ENCODE data around the gene KRT34.

Gene KRT34

GRCh38 chr17:41420134-41420533 is 38.0 kb upstream of the KRT34 start:
- no peak for TF ChIP-seq FOXP2 (optimal IDR thresholded peaks at IDR 0.05; ENCODE audit: borderline replicate concordance, extremely low read depth, extremely low read length, insufficient read depth)
- TF ChIP-seq, protein P1, sequence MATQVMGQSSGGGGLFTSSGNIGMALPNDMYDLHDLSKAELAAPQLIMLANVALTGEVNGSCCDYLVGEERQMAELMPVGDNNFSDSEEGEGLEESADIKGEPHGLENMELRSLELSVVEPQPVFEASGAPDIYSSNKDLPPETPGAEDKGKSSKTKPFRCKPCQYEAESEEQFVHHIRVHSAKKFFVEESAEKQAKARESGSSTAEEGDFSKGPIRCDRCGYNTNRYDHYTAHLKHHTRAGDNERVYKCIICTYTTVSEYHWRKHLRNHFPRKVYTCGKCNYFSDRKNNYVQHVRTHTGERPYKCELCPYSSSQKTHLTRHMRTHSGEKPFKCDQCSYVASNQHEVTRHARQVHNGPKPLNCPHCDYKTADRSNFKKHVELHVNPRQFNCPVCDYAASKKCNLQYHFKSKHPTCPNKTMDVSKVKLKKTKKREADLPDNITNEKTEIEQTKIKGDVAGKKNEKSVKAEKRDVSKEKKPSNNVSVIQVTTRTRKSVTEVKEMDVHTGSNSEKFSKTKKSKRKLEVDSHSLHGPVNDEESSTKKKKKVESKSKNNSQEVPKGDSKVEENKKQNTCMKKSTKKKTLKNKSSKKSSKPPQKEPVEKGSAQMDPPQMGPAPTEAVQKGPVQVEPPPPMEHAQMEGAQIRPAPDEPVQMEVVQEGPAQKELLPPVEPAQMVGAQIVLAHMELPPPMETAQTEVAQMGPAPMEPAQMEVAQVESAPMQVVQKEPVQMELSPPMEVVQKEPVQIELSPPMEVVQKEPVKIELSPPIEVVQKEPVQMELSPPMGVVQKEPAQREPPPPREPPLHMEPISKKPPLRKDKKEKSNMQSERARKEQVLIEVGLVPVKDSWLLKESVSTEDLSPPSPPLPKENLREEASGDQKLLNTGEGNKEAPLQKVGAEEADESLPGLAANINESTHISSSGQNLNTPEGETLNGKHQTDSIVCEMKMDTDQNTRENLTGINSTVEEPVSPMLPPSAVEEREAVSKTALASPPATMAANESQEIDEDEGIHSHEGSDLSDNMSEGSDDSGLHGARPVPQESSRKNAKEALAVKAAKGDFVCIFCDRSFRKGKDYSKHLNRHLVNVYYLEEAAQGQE (IDR thresholded peaks at IDR 0.05; ENCODE audit: insufficient read depth in 1 of 2, low read depth in 2 of 2, low read length in 2 of 2), result no peak
- no peak for TF ChIP-seq SIN3A (IDR thresholded peaks at IDR 0.05; ENCODE audit: borderline replicate concordance, insufficient read depth, low read length)
- no peak for TF ChIP-seq TAF1 (IDR thresholded peaks at IDR 0.05; ENCODE audit: borderline replicate concordance, insufficient read depth, low read length)
- TF ChIP-seq POLR2AphosphoS5 (IDR thresholded peaks at IDR 0.05; ENCODE audit: low read depth, low read length), result no peak

- TF ChIP-seq POLR2AphosphoS5 (IDR thresholded peaks at IDR 0.05; ENCODE audit: low read depth, low read length), result no peak
- TF ChIP-seq TAF1 (IDR thresholded peaks at IDR 0.05; ENCODE audit: borderline replicate concordance, insufficient read depth, low read length), result no peak
- no peak for TF ChIP-seq SIN3A (IDR thresholded peaks at IDR 0.05; ENCODE audit: borderline replicate concordance, insufficient read depth, low read length)
- no peak for TF ChIP-seq FOXP2 (optimal IDR thresholded peaks at IDR 0.05; ENCODE audit: borderline replicate concordance, extremely low read depth, extremely low read length, insufficient read depth)
- TF ChIP-seq, protein P1 (IDR thresholded peaks at IDR 0.05; ENCODE audit: insufficient read depth in 1 of 2, low read depth in 2 of 2, low read length in 2 of 2), result no peak
These were observed 37.6 kb upstream of the KRT34 start for GRCh38 chr17:41419716-41420115.

DNA sequence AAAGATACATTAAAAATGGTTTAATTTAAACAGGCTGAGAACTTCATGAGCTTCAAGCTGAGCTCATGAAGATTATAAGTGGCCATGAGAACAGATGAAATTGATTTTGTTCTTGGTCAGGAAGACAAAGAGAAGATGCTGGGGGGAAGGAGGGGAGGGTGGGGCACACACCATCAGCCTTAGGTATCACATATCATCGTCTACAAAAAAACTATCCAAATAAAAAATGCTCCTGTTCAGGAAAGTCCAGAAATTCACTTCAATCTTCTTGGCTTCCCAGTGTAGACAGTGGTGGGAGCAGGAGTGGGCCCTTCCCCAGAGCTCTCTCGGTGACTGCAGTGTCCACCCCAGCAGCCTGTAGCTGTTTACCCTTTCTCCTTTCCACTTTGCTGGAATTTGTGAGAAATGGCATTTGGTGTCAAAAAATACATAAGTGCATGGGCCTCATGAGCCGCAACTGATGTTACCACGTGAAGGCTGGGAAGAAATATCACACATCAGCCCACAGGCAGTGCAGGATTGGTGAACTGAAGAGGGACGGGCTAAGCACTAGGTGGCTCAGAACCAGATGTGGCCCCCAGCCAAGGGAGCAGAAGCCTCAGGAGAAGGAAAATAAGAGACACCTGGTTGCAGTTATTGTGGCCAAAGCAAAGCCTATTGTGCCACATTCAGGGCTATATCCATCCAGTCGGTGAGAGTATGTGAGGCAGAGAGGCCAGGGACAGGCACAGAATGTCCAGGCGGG is 36.2 kb upstream of the KRT34 start:
- no peak for TF ChIP-seq POLR2AphosphoS5 (IDR thresholded peaks at IDR 0.05; ENCODE audit: low read depth, low read length)
- no peak for TF ChIP-seq TAF1 (IDR thresholded peaks at IDR 0.05; ENCODE audit: borderline replicate concordance, insufficient read depth, low read length)
- no peak for TF ChIP-seq SIN3A (IDR thresholded peaks at IDR 0.05; ENCODE audit: borderline replicate concordance, insufficient read depth, low read length)
- TF ChIP-seq, protein P1 (IDR thresholded peaks at IDR 0.05; ENCODE audit: insufficient read depth in 1 of 2, low read depth in 2 of 2, low read length in 2 of 2), result no peak
- no peak for TF ChIP-seq FOXP2 (optimal IDR thresholded peaks at IDR 0.05; ENCODE audit: borderline replicate concordance, extremely low read depth, extremely low read length, insufficient read depth)

DNA sequence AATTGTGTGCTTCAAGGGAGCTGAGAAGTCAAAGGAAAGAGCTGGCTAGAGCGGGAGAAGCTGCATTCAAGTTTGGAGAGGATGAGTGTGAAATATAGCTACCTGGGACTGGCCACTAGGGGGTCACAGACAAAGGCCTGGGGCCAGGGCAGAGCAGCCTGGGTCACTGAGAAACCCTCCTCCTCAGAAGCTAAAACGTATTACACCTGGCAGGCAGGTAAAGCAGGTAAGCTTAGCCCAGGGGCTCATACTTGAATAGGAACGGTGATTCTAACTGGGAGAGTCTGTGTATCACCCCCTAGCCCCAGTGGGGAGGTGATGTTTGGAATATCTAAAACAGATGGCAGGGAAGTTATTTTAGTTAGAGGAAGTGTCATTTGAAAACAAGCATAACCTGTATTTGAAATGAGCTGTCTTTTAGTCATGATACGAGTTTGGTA is 35.5 kb upstream of the KRT34 start:
- no peak for TF ChIP-seq POLR2AphosphoS5 (IDR thresholded peaks at IDR 0.05; ENCODE audit: low read depth, low read length)
- TF ChIP-seq, protein P1 (IDR thresholded peaks at IDR 0.05; ENCODE audit: insufficient read depth in 1 of 2, low read depth in 2 of 2, low read length in 2 of 2), result no peak
- TF ChIP-seq FOXP2 (optimal IDR thresholded peaks at IDR 0.05; ENCODE audit: borderline replicate concordance, extremely low read depth, extremely low read length, insufficient read depth), result no peak
- TF ChIP-seq SIN3A (IDR thresholded peaks at IDR 0.05; ENCODE audit: borderline replicate concordance, insufficient read depth, low read length), result no peak
- TF ChIP-seq TAF1 (IDR thresholded peaks at IDR 0.05; ENCODE audit: borderline replicate concordance, insufficient read depth, low read length), result no peak
